ENCODE data around the gene MAP3K5. TPM values are rescaled to one million over a fixed set of nuclear protein-coding genes. Genes with fewer than 3 reads are reported as not detected.

Gene MAP3K5
- total and polyA plus RNA-seq, 9 of the 15 experiments (the other 6 are each of a cell fraction or from before 2014, with no cell fraction given), result 2.2 to 13.0 (median 9.9) TPM

GRCh38 chr6:136791296-136792094, 782 bp downstream of the MAP3K5 start (continued):
- TF ChIP-seq HDAC3 (IDR thresholded peaks at IDR 0.05; ENCODE audit: borderline replicate concordance, partially characterized antibody) (no peak), ZNF561 (CRISPR knock-in tag; conservative IDR thresholded peaks at IDR 0.05) (no peak), ZC3H8 (IDR thresholded peaks at IDR 0.05) (no peak), SIRT6 (IDR thresholded peaks at IDR 0.05; ENCODE audit: low read depth, low read length) (no peak), ZNF764 (CRISPR knock-in tag; IDR thresholded peaks at IDR 0.05; ENCODE audit: low read depth) (no peak), RCOR1 (IDR thresholded peaks at IDR 0.05; ENCODE audit: borderline replicate concordance in 1 of 2, low read depth in 2 of 2, low read length in 2 of 2) (peak in 1 of 2 experiments; percentile 18; a peak in 1 of 4 replicates), BCOR (IDR thresholded peaks at IDR 0.05) (no peak), FOXJ3 (CRISPR knock-in tag; IDR thresholded peaks at IDR 0.05) (no peak), TAF7 (tag; IDR thresholded peaks at IDR 0.05) (no peak), CBFA2T2 (conservative IDR thresholded peaks at IDR 0.05) (no peak), AFF1 (IDR thresholded peaks at IDR 0.05; ENCODE audit: low read depth in 1 of 2, partially characterized antibody in 2 of 2) (peak; percentile 41 to 59), SMAD4 (CRISPR knock-in tag; conservative IDR thresholded peaks at IDR 0.05) (no peak), HMBOX1 (IDR thresholded peaks at IDR 0.05) (no peak), U2AF2 (optimal IDR thresholded peaks at IDR 0.05; ENCODE audit: low read depth, low read length) (no peak), ZBTB9 (CRISPR knock-in tag; IDR thresholded peaks at IDR 0.05) (no peak), POU5F1 (IDR thresholded peaks at IDR 0.05; ENCODE audit: borderline replicate concordance, low read depth, low read length, partially characterized antibody) (no peak), TCF15 (CRISPR knock-in tag; IDR thresholded peaks at IDR 0.05) (no peak), FOXK2 (conservative IDR thresholded peaks at IDR 0.05 in 1 of 2, IDR thresholded peaks at IDR 0.05 in 1 of 2; ENCODE audit: low read depth in 2 of 2) (peak; percentile 30 to 63; a peak in 1 of 4 replicates), BHLHE40 (IDR thresholded peaks at IDR 0.05; ENCODE audit: low read length) (peak; percentile 5; the same call in 1 of the 2 replicates), NBN (IDR thresholded peaks at IDR 0.05; ENCODE audit: low read depth) (0 out of 2 replicates have a peak, but pooled peaks have one; percentile 22)
